Activated T-helper 1 cell treated with anti-CD3 and anti-CD28 coated beads, Interleukin-12 subunit alpha, Interleukin-12 subunit beta, Interleukin-2, Interleukin-4 antibody, amounts not matched to agents 30 ng/mL and 10 ng/mL and 1 ng/mL, durations not matched to agents 14 hours and 24 hours and 36 hours (primary cell): ENCODE measurements around the gene HNRNPLL. TPM values are rescaled to one million over a fixed set of nuclear protein-coding genes. Genes with fewer than 3 reads are reported as not detected.

Source experiments
- DNase-seq: peaks from one replicate; pipeline ENCODE4 v3.0.0; 2021; ENCODE audit warnings: low spot score
- H3K27ac Mint-ChIP-seq: one replicate; pipeline ENCODE4 v1.8.0; 2021; ENCODE audit warnings: mild to moderate bottlenecking, mixed read lengths
- H3K27me3 Mint-ChIP-seq: one replicate; pipeline ENCODE4 v1.8.0; 2022; ENCODE audit warnings: mild to moderate bottlenecking, moderate library complexity, mixed read lengths; ENCODE audit not compliant: insufficient read depth
- H3K36me3 Mint-ChIP-seq: one replicate; pipeline ENCODE4 v1.8.0; 2021; ENCODE audit warnings: low read depth, mixed read lengths
- H3K4me1 Mint-ChIP-seq: one replicate; pipeline ENCODE4 v1.8.0; 2021; ENCODE audit warnings: low read depth, mixed read lengths
- H3K4me3 Mint-ChIP-seq: one replicate; pipeline ENCODE4 v1.8.0; 2021; ENCODE audit warnings: mild to moderate bottlenecking, moderate library complexity, mixed read lengths
- H3K9me3 Mint-ChIP-seq: one replicate; pipeline ENCODE4 v1.8.0; 2021; ENCODE audit warnings: mixed read lengths
- intact Hi-C: fragments of 100-400 bp; cut with micrococcal nuclease; formaldehyde crosslinking; loops from one replicate; pipeline ENCODE4 v1.15.1; 2024
- total RNA-seq: library from RNA; stranded (reverse); gene quantifications from 2 replicates; pipeline ENCODE4 v1.2.3, GENCODE V29; 2022

Gene HNRNPLL
- total RNA-seq, 1 donor from 2014 or later, result 85.8 TPM

GRCh38 chr2:38524580-38524979 lies 78.1 kb downstream of the HNRNPLL start:
- no peaks in the 10 kb centered on the region for H3K9me3 Mint-ChIP-seq
- peaks cover 45% of the 10 kb centered on the region for H3K27me3 Mint-ChIP-seq
- no peak for DNase-seq
- H3K36me3 Mint-ChIP-seq, result no peaks in the 10 kb centered on the region
- intact Hi-C loops, result no loop called here
- no peak overlapping the region for H3K4me3 Mint-ChIP-seq
- H3K27ac Mint-ChIP-seq, result no peak overlapping the region
- H3K4me1 Mint-ChIP-seq, result peaks cover 8% of the 10 kb centered on the region

- Mint-ChIP-seq H3K36me3 (no peaks in the 10 kb centered on the region), H3K27me3 (peaks cover 40% of the 10 kb centered on the region), H3K4me3 (no peak overlapping the region), H3K9me3 (no peaks in the 10 kb centered on the region), H3K27ac (no peak overlapping the region), H3K4me1 (peaks cover 8% of the 10 kb centered on the region)
- DNase-seq, result no peak
- intact Hi-C loops, result no loop called here
Observed at GRCh38 chr2:38523728-38524437, 78.8 kb downstream of the HNRNPLL start.

DNA sequence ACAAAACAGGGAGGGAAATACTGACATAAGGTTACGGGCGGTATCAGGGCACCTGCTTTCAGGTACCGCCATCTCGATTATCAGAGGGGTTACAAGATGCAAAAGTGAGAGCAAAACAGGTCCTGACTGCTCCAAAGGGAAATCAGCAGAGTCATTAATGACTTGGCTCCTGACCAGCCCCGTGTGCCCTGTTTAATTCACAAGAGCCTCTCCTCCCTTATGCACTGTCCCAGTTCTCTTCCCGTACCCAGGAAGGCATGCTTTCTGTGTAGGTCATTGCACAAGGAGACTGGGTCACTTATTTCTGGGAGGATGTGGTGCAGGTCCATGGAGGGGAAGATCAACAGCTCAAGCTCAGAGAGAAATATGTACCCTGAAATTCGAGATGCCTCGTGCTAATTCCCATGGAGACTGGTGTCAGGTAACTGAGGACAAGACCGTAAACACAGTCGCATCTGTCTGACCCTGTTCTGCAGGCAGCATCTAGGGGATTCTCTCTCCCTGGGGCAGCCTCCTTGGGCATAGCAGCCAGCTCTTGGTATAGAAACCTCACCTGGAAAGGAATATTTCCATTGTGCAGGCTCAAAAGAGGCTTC lies 79.9 kb downstream of the HNRNPLL start:
- Mint-ChIP-seq H3K36me3 (no peaks in the 10 kb centered on the region), H3K27me3 (peaks cover 35% of the 10 kb centered on the region), H3K4me1 (no peaks in the 10 kb centered on the region), H3K4me3 (no peak overlapping the region), H3K27ac (no peak overlapping the region), H3K9me3 (no peaks in the 10 kb centered on the region)
- DNase-seq, result no peak
- intact Hi-C loops, result no loop called here

DNA sequence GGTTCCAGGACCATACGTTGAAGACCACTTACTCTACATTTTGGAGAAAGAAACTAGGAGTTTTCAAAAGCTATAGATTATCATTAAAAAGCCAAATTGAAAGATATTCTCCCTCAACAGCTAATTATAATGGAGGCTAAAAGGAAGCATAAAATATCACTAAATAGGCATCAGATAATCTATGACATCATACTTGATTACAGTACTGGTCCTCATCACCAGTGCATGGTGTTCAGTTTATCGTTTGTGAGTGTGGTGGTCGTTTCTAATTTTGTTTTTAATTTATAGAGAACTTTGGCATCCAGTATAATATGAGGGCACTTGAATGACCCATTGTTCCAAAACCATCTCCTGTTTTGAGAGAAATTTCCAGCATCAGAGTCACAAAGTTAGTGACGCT lies 80.9 kb downstream of the HNRNPLL start:
- H3K4me1 Mint-ChIP-seq, result no peaks in the 10 kb centered on the region
- no peak for DNase-seq

GRCh38 chr2:38517284-38517683 lies 85.4 kb downstream of the HNRNPLL start:
- intact Hi-C loops, result no loop called here

More for the DNA sequence above, 80.9 kb downstream of the HNRNPLL start:
- intact Hi-C loops, result no loop called here
- H3K27me3 Mint-ChIP-seq, result peaks cover 31% of the 10 kb centered on the region
- H3K9me3 Mint-ChIP-seq, result no peaks in the 10 kb centered on the region
- no peaks in the 10 kb centered on the region for H3K36me3 Mint-ChIP-seq
- H3K4me3 Mint-ChIP-seq, result no peak overlapping the region
- no peak overlapping the region for H3K27ac Mint-ChIP-seq

GRCh38 chr2:38516526-38516925 lies 86.2 kb downstream of the HNRNPLL start:
- Mint-ChIP-seq H3K4me3 (no peak overlapping the region), H3K36me3 (no peaks in the 10 kb centered on the region), H3K27me3 (peaks cover 11% of the 10 kb centered on the region), H3K27ac (no peak overlapping the region), H3K9me3 (no peaks in the 10 kb centered on the region), H3K4me1 (no peaks in the 10 kb centered on the region)
- no peak for DNase-seq
- intact Hi-C loops, result no loop called here

More at GRCh38 chr2:38517284-38517683, 85.4 kb downstream of the HNRNPLL start:
- H3K27me3 Mint-ChIP-seq, result peaks cover 11% of the 10 kb centered on the region
- no peaks in the 10 kb centered on the region for H3K36me3 Mint-ChIP-seq
- DNase-seq, result no peak
- H3K4me3 Mint-ChIP-seq, result no peak overlapping the region
- H3K9me3 Mint-ChIP-seq, result no peaks in the 10 kb centered on the region
- no peak overlapping the region for H3K27ac Mint-ChIP-seq
- H3K4me1 Mint-ChIP-seq, result no peaks in the 10 kb centered on the region

DNA sequence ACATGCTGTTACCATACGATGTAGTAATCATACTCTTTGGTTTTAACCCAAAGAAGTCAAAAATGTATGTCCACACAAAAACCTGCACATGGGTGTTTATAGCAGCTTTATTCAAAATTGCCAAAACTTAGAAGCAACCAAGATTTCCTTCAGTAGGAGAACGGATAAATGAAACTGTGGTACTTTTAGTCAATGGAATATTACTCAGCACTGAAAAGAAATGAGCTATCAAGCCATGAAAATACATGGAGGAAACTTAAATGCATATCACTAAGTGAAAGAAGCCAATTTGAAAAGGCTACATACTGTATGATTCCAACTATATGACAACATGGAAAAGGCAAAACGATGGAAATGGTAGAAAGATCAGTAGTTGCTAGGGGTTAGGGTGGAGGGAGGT lies 86.6 kb downstream of the HNRNPLL start:
- Mint-ChIP-seq H3K27ac (no peak overlapping the region), H3K4me3 (no peak overlapping the region), H3K9me3 (no peaks in the 10 kb centered on the region), H3K27me3 (peaks cover 11% of the 10 kb centered on the region), H3K36me3 (no peaks in the 10 kb centered on the region), H3K4me1 (no peaks in the 10 kb centered on the region)
- intact Hi-C loops, result no loop called here
- DNase-seq, result no peak

- Mint-ChIP-seq H3K4me1 (no peaks in the 10 kb centered on the region), H3K4me3 (no peak overlapping the region), H3K27me3 (peaks cover 13% of the 10 kb centered on the region), H3K27ac (no peak overlapping the region), H3K9me3 (no peaks in the 10 kb centered on the region), H3K36me3 (no peaks in the 10 kb centered on the region)
- no peak for DNase-seq
- intact Hi-C loops, result no loop called here
Observed at GRCh38 chr2:38515155-38516074, 87.3 kb downstream of the HNRNPLL start.

DNA sequence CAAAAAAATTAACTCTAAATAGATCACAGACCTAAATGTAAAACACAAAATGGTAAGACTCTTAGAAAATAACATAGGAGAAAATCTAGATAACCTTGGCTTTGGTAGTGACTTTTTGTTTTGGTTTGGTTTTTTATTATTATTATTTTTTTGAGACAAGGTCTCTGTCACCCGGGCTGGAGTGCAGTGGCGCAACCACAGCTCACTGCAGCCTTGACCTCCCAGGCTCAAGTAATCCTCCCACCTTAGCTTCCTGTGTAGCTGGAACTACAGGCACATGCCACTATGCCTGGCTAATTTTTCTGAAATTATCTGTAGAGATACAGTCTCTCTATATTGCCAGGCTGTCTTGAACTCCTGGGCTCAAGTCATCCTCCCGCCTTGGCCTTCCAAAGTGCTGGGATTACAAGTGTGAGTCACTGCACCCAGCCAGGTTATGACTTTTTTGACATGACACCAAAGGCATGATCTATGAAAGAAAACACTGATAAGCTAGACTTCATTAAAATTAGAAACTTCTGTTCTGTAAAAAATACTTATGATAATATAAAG lies 88.0 kb downstream of the HNRNPLL start:
- intact Hi-C loops, result no loop called here
- no peaks in the 10 kb centered on the region for H3K36me3 Mint-ChIP-seq
- no peak for DNase-seq

GRCh38 chr2:38512211-38512610 lies 90.5 kb downstream of the HNRNPLL start:
- Mint-ChIP-seq H3K4me1 (peaks cover 5% of the 10 kb centered on the region), H3K36me3 (no peaks in the 10 kb centered on the region), H3K4me3 (no peak overlapping the region), H3K9me3 (no peaks in the 10 kb centered on the region), H3K27ac (no peak overlapping the region), H3K27me3 (peaks cover 2% of the 10 kb centered on the region)
- DNase-seq, result no peak
- intact Hi-C loops, result no loop called here

More for the DNA sequence above, 88.0 kb downstream of the HNRNPLL start:
- Mint-ChIP-seq H3K4me3 (no peak overlapping the region), H3K9me3 (no peaks in the 10 kb centered on the region), H3K4me1 (no peaks in the 10 kb centered on the region), H3K27me3 (peaks cover 9% of the 10 kb centered on the region), H3K27ac (no peak overlapping the region)
